HEK293 (cell line): ENCODE data around the gene ETS2.

Experiments used
- BCL11A ChIP-seq: fragments of 450-650 bp; formaldehyde crosslinking; IDR thresholded peaks from 2 replicates; pipeline ENCODE4 v1.5.1; 2016; ENCODE audit warnings: low read depth, missing biosample characterization, missing genetic modification characterization
- CTCF ChIP-seq: fragments of 450-650 bp; formaldehyde crosslinking; IDR thresholded peaks from 2 replicates; pipeline ENCODE4 v1.5.1; 2016; ENCODE audit warnings: missing biosample characterization, missing genetic modification characterization
- ZEB2 ChIP-seq: fragments of 450-650 bp; formaldehyde crosslinking; IDR thresholded peaks from 2 replicates; pipeline ENCODE4 v1.5.1; 2016; ENCODE audit warnings: missing biosample characterization, missing genetic modification characterization
- ZNF175 ChIP-seq: fragments of 450-650 bp; formaldehyde crosslinking; IDR thresholded peaks from 2 replicates; pipeline ENCODE4 v1.5.1; 2016; ENCODE audit warnings: missing biosample characterization, missing genetic modification characterization
- ZNF510 ChIP-seq: fragments of 450-650 bp; formaldehyde crosslinking; IDR thresholded peaks from 2 replicates; pipeline ENCODE4 v1.5.1; 2018; ENCODE audit warnings: mild to moderate bottlenecking, missing genetic modification characterization, missing biosample characterization; ENCODE audit not compliant: insufficient replicate concordance
- ZNF626 ChIP-seq: fragments of 450-650 bp; sonication (Bioruptor Pico); formaldehyde crosslinking; IDR thresholded peaks from 2 replicates; pipeline ENCODE4 v1.5.1; 2018; ENCODE audit warnings: missing biosample characterization, missing genetic modification characterization, inconsistent platforms

DNA sequence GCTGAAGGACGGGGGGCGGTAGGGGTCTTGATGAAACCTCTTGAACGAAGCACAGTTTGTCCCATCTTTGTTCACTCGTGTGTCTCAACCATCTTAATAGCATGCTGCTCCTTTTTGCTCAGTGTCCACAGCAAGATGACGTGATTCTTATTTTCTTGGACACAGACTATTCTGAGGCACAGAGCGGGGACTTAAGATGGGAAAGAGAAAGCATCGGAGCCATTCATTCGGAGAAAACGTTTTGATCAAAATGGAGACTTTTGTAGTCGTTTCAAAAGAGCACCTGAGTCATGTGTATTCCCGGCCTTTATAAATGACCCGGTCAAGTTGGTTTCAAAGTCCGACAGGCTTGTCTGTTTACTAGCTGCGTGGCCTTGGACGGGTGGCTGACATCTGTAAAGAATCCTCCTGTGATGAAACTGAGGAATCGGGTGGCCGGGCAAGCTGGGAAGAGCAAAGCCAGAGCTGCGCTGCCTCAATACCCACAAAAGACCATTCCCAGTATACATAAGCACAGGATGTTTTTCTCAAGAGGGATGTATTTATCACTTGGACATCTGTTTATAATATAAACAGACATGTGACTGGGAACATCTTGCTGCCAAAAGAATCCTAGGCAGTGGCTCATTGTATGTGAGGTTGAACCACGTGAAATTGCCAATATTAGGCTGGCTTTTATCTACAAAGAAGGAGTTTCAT is 18.5 kb downstream of the ETS2 start:
- TF ChIP-seq ZNF510 (tag by site-specific recombination) (no peak), ZNF626 (tag by site-specific recombination) (no peak), CTCF (tag by site-specific recombination) (no peak), BCL11A (tag by site-specific recombination) (no peak), ZNF175 (no peak), ZEB2 (no peak)
